Vagina (tissue), 2 donors: ENCODE measurements around the gene ABR. TPM values are rescaled to one million over a fixed set of nuclear protein-coding genes. Genes with fewer than 3 reads are reported as not detected.
"Not testable (repeated sequence)": the region's sequence is repeated elsewhere in the genome, so short reads cannot be mapped to it uniquely, and the experiment has no call there.

Experiments used
- DNase-seq, 2 donors: peaks; one replicate each; pipeline ENCODE4 v3.0.0-alpha.2; 2017; ENCODE audit errors: extremely low spot score in 2 of 2
- H3K27ac ChIP-seq: fragments of 200-600 bp; sonication (generic); one replicate; pipeline ENCODE4 v1.5.1; 2019
- H3K27me3 ChIP-seq: fragments of 200-600 bp; sonication (generic); one replicate; pipeline ENCODE4 v1.5.1; 2019
- H3K36me3 ChIP-seq, 2 donors: fragments of 200-600 bp; sonication (generic); one replicate each; pipeline ENCODE4 v1.5.1; 2017 to 2019
- H3K4me1 ChIP-seq: fragments of 200-600 bp; sonication (generic); one replicate; pipeline ENCODE4 v1.5.1; 2019
- H3K4me3 ChIP-seq, 2 donors: fragments of 200-600 bp; sonication (generic); 1 replicate in 1 of 2; 2 replicates in 1 of 2; pipeline ENCODE4 v1.5.1; 2016 to 2019
- H3K9me3 ChIP-seq: fragments of 200-600 bp; sonication (generic); one replicate; pipeline ENCODE4 v1.5.1; 2019
- CTCF ChIP-seq, 3 experiments: fragments of 450-650 bp in 2 of 3; fragments of 200-600 bp in 1 of 3; sonication (generic) in 1 of 3; IDR thresholded peaks; one replicate each; pipeline ENCODE4 v1.5.1; 2017 to 2019; ENCODE audit warnings: antibody characterized with exemption in 3 of 3, mild to moderate bottlenecking in 2 of 3, moderate library complexity in 2 of 3
- POLR2A ChIP-seq, 2 donors: fragments of 450-650 bp; IDR thresholded peaks; one replicate each; pipeline ENCODE4 v1.6.1; 2017; ENCODE audit warnings: antibody characterized with exemption in 2 of 2, mild to moderate bottlenecking in 2 of 2, moderate library complexity in 2 of 2
- POLR2AphosphoS5 ChIP-seq, 2 donors: sonication (generic); formaldehyde crosslinking; IDR thresholded peaks; one replicate each; pipeline ENCODE4 v1.9.0; 2017; ENCODE audit warnings: antibody characterized with exemption in 2 of 2, mild to moderate bottlenecking in 2 of 2, low read depth in 1 of 2; ENCODE audit not compliant: insufficient read depth in 1 of 2
- intact Hi-C: fragments of 100-400 bp; cut with DNase I; formaldehyde crosslinking; loops from one replicate; pipeline ENCODE4 v1.15.1; 2023
- total RNA-seq: library from RNA; depleted of rRNA; stranded (reverse); fragments of >200 nt; gene quantifications from one replicate; pipeline ENCODE4 v1.2.3, GENCODE V29; 2016

Gene ABR
- total RNA-seq, 1 donor from 2014 or later, result 90.8 TPM

GRCh38 chr17:1050996-1051925 is 128.5 kb downstream of the ABR start:
- H3K27ac ChIP-seq, result no peak overlapping the region
- H3K27me3 ChIP-seq, result no peaks in the 10 kb centered on the region
- no peak for DNase-seq
- no peak overlapping the region for H3K4me3 ChIP-seq
- H3K4me1 ChIP-seq, result no peaks in the 10 kb centered on the region
- intact Hi-C loops, result loop anchor here (10.0 kb wide), 1 partner anchor 256 kb away; no protein-coding TSS in a partner anchor
- H3K36me3 ChIP-seq, result peaks cover 0 to 38% of the 10 kb centered on the region in 2 donors
- H3K9me3 ChIP-seq, result no peaks in the 10 kb centered on the region
- TF ChIP-seq POLR2AphosphoS5 (IDR thresholded peaks at IDR 0.05; ENCODE audit: insufficient read depth in 1 of 2, low read depth in 1 of 2) (no peak), POLR2A (IDR thresholded peaks at IDR 0.05) (no peak), CTCF (IDR thresholded peaks at IDR 0.05) (no peak)

GRCh38 chr17:1050246-1050995 is 129.4 kb downstream of the ABR start:
- intact Hi-C loops, result loop anchor here (10.0 kb wide), 1 partner anchor 256 kb away; no protein-coding TSS in a partner anchor
- peaks cover 0 to 32% of the 10 kb centered on the region in 2 donors for H3K36me3 ChIP-seq

GRCh38 chr17:1049446-1050225 is 130.1 kb downstream of the ABR start:
- TF ChIP-seq CTCF (IDR thresholded peaks at IDR 0.05) (no peak), POLR2A (IDR thresholded peaks at IDR 0.05) (no peak), POLR2AphosphoS5 (IDR thresholded peaks at IDR 0.05; ENCODE audit: insufficient read depth in 1 of 2, low read depth in 1 of 2) (no peak)
- no peaks in the 10 kb centered on the region for H3K9me3 ChIP-seq
- H3K4me3 ChIP-seq, result no peak overlapping the region
- H3K4me1 ChIP-seq, result no peaks in the 10 kb centered on the region
- peaks cover 0 to 25% of the 10 kb centered on the region in 2 donors for H3K36me3 ChIP-seq
- H3K27me3 ChIP-seq, result no peaks in the 10 kb centered on the region
- intact Hi-C loops, result loop anchor here (10.0 kb wide), 1 partner anchor 255 kb away; no protein-coding TSS in a partner anchor
- no peak overlapping the region for H3K27ac ChIP-seq
- no peak for DNase-seq

More at GRCh38 chr17:1050246-1050995, 129.4 kb downstream of the ABR start:
- no peaks in the 10 kb centered on the region for H3K27me3 ChIP-seq
- H3K4me3 ChIP-seq, result no peak overlapping the region
- H3K27ac ChIP-seq, result no peak overlapping the region
- TF ChIP-seq CTCF (IDR thresholded peaks at IDR 0.05) (no peak), POLR2A (IDR thresholded peaks at IDR 0.05) (no peak), POLR2AphosphoS5 (IDR thresholded peaks at IDR 0.05; ENCODE audit: insufficient read depth in 1 of 2, low read depth in 1 of 2) (no peak)
- no peaks in the 10 kb centered on the region for H3K4me1 ChIP-seq
- no peak for DNase-seq
- H3K9me3 ChIP-seq, result no peaks in the 10 kb centered on the region

- H3K27ac ChIP-seq, DNase-seq, H3K27me3 ChIP-seq, H3K9me3 ChIP-seq, intact Hi-C loops, H3K4me3 ChIP-seq, H3K4me1 ChIP-seq: not testable (repeated sequence)
- peaks cover 0 to 17% of the 10 kb centered on the region in 2 donors for H3K36me3 ChIP-seq
Measured at GRCh38 chr17:1048516-1049115, 131.2 kb downstream of the ABR start.
